Measurements from ENCODE around the gene ARMCX2. TPM values are rescaled to one million over a fixed set of nuclear protein-coding genes. Genes with fewer than 3 reads are reported as not detected.

Gene ARMCX2
- total RNA-seq = 131 and 151 TPM in 2 replicates

GRCh38 chrX:101659601-101660063 is at the start of gene ARMCX2:
TSS of gene ARMCX2 (minus strand) at chrX:101659850. CDS start at chrX:101657588, 2,262 bp downstream.

DNA sequence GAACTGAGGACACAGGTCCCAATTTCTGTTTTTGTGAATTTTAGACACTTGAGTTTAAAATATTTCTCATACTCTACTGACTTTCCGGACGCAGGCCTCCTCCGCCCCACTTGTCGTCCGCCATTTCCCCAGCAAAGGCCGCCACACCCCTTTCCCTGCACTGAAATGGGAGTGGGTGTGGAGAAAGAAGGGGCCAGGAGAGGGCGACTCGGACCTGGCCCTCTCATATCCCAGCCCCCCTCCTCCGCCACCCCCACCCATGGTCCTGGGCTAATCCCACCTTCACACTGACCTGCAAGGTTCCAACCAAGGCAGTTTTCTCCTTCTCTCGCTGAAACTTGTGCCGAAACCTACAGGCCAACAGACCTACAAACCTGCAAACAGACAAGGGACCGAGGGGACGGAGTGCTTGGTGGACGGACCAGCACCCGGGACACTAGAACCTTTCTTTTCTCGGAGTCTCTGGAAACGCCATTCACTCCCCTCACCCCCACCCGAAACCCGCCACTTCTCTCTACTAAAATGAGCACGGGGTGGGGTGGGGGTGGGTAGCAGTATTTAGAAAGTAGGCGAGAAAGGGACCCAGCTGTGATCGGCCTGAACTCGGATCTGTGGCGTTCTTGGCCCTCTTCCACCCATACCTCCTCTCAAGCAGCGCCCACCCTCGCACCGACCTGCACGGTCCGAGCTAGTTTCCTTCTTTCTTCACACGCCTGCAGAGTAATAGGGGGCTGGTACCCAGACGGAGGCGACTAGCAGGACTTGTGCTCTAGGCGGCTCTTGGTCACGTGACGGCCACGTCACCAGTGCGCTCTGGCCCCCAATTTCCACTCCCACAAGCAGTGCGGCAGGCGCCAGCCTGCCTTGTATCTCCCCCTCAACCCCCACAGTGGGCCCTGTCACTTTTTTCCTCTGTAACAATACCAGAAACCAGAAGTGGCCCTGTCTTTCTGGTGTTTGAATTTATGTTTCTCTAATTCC is 42.1 kb downstream of the ARMCX2 start, which contains the start of gene ARMCX6:
ARMCX6 (minus strand) TSS at position 790 of the 981 bp plus-strand sequence. CDS start 1,380 bp downstream, outside the sequence.

Other genes with a start within 250 kb of the ARMCX2 start
- gene ARMCX4, start 174.4 kb downstream of the ARMCX2 start, total RNA-seq = 8.3 and 10.5 TPM in 2 replicates
- 32.0 and 46.3 TPM in 2 replicates for gene ARMCX1, start 109.3 kb downstream of the ARMCX2 start, total RNA-seq
- gene ARMCX6, start 41.9 kb downstream of the ARMCX2 start, total RNA-seq = 29.0 and 35.9 TPM in 2 replicates
- 111 and 147 TPM in 2 replicates for gene ARMCX3, start 36.7 kb downstream of the ARMCX2 start, total RNA-seq